ENCODE data around the gene LRRC4B. TPM values are rescaled to one million over a fixed set of nuclear protein-coding genes. Genes with fewer than 3 reads are reported as not detected.

Gene LRRC4B
- polyA plus RNA-seq, 1 of the 3 experiments (the other 2 are of a cell fraction) = 6.9 TPM

- 80% methylated on average over 8 of the region's 8 CpGs for WGBS (ENCODE audit: low lambda C conversion rate)
- H3K79me2 ChIP-seq (ENCODE audit: insufficient read depth) = no peaks in the 10 kb centered on the region
- H3K9ac ChIP-seq = no peak overlapping the region
- no peak overlapping the region for H2AFZ ChIP-seq (ENCODE audit: low read depth)
- no peak overlapping the region for H3K4me3 ChIP-seq (ENCODE audit: low read depth in 2 of 2, low read length in 1 of 2)
- H3K27ac ChIP-seq (ENCODE audit: low read depth in 2 of 2, low read length in 1 of 2) = no peak overlapping the region
- no peaks in the 10 kb centered on the region for H3K36me3 ChIP-seq (replicated peaks in 1 of 2; ENCODE audit: control insufficient read depth in 1 of 2, insufficient read depth in 2 of 2, low read length in 1 of 2)
- H3K27me3 ChIP-seq (ENCODE audit: insufficient read depth) = no peaks in the 10 kb centered on the region; the same call in 1 of the 2 replicates
- no peaks in the 10 kb centered on the region for H4K20me1 ChIP-seq (ENCODE audit: insufficient read depth)
- CTCF ChIA-PET = interaction anchor here (0.8 to 1.5 kb wide), 4 partner anchors 39 to 128 kb away, joined by 3 to 8 read pairs (median 4); no protein-coding TSS in a partner anchor
- no peak for DNase-seq
- H3K9me2 ChIP-seq = no peaks in the 10 kb centered on the region
- peaks cover 0 to 7% of the 10 kb centered on the region in 2 experiments; a peak in 1 of 4 replicates for H3K4me1 ChIP-seq (ENCODE audit: control insufficient read depth in 1 of 2, insufficient read depth in 2 of 2, low read depth in 1 of 2, low read length in 1 of 2)
- no peaks in the 10 kb centered on the region for H3K9me3 ChIP-seq
- no peak overlapping the region for H3K4me2 ChIP-seq
- POLR2A ChIA-PET = no interaction called here
- no peak for TF ChIP-seq GABPA (IDR thresholded peaks at IDR 0.05; ENCODE audit: low read depth)
- H3F3A ChIP-seq (replicated peaks; ENCODE audit: insufficient read depth) = no peaks in the 10 kb centered on the region
Observed at GRCh38 chr19:50497022-50497405, 71.2 kb downstream of the LRRC4B start.

GRCh38 chr19:50496189-50497021 is 71.8 kb downstream of the LRRC4B start:
- Histone ChIP-seq H3K9ac (no peak overlapping the region), H3K4me3 (ENCODE audit: low read depth in 2 of 2, low read length in 1 of 2) (no peak overlapping the region), H3K27me3 (ENCODE audit: insufficient read depth) (peaks cover 5% of the 10 kb centered on the region; the same call in 1 of the 2 replicates), H3K9me3 (no peaks in the 10 kb centered on the region), H3F3A (replicated peaks; ENCODE audit: insufficient read depth) (no peaks in the 10 kb centered on the region), H3K9me2 (no peaks in the 10 kb centered on the region), H3K4me1 (ENCODE audit: control insufficient read depth in 1 of 2, insufficient read depth in 2 of 2, low read depth in 1 of 2, low read length in 1 of 2) (peaks cover 0 to 7% of the 10 kb centered on the region in 2 experiments; a peak in 1 of 4 replicates), H4K20me1 (ENCODE audit: insufficient read depth) (no peaks in the 10 kb centered on the region), H3K79me2 (ENCODE audit: insufficient read depth) (no peaks in the 10 kb centered on the region), H3K36me3 (replicated peaks in 1 of 2; ENCODE audit: control insufficient read depth in 1 of 2, insufficient read depth in 2 of 2, low read length in 1 of 2) (no peaks in the 10 kb centered on the region), H3K4me2 (no peak overlapping the region), H2AFZ (ENCODE audit: low read depth) (no peak overlapping the region), H3K27ac (ENCODE audit: low read depth in 2 of 2, low read length in 1 of 2) (no peak overlapping the region)
- CTCF ChIA-PET = interaction anchor here (0.8 to 1.5 kb wide), 4 partner anchors 40 to 128 kb away, joined by 3 to 8 read pairs (median 4); no protein-coding TSS in a partner anchor
- TF ChIP-seq GABPA (IDR thresholded peaks at IDR 0.05; ENCODE audit: low read depth) (no peak), FOXM1 (IDR thresholded peaks at IDR 0.05; ENCODE audit: low read depth) (no peak), RFX5 (IDR thresholded peaks at IDR 0.05; ENCODE audit: low read length) (no peak), NFIC (IDR thresholded peaks at IDR 0.05; ENCODE audit: borderline replicate concordance) (no peak), PBX3 (IDR thresholded peaks at IDR 0.05) (no peak), NRF1 (IDR thresholded peaks at IDR 0.05; ENCODE audit: low read depth, low read length) (no peak), SIN3A (IDR thresholded peaks at IDR 0.05; ENCODE audit: borderline replicate concordance, low read depth, low read length) (no peak), TCF12 (IDR thresholded peaks at IDR 0.05) (no peak), ZBTB33 (IDR thresholded peaks at IDR 0.05; ENCODE audit: borderline replicate concordance, low read depth) (no peak), TEAD4 (IDR thresholded peaks at IDR 0.05; ENCODE audit: borderline replicate concordance, insufficient read depth) (no peak), JUND (IDR thresholded peaks at IDR 0.05) (no peak), CTCF (IDR thresholded peaks at IDR 0.05) (no peak), RCOR1 (IDR thresholded peaks at IDR 0.05; ENCODE audit: low read length) (no peak)
- POLR2A ChIA-PET = no interaction called here
- peak; percentile 69 for DNase-seq
- 79% methylated on average over 22 of the region's 30 CpGs for WGBS (ENCODE audit: low lambda C conversion rate)

All from SK-N-SH (cell line).